K562 (cell line): ENCODE data around the gene PNPLA2. TPM values are rescaled to one million over a fixed set of nuclear protein-coding genes. Genes with fewer than 3 reads are reported as not detected.

Source experiments
- BCOR ChIP-seq: fragments of 450-650 bp; IDR thresholded peaks from 2 replicates; pipeline ENCODE4 v1.6.1; 2016
- CBX2 ChIP-seq: fragments of 200-600 bp; sonication (generic); IDR thresholded peaks from one replicate; pipeline ENCODE4 v1.6.1; 2012; ENCODE audit warnings: mild to moderate bottlenecking, low read length, inconsistent platforms; ENCODE audit not compliant: insufficient read depth, poor library complexity, severe bottlenecking
- GATA2 ChIP-seq: sonication (generic); formaldehyde crosslinking; IDR thresholded peaks from 2 replicates; pipeline ENCODE4 v1.4.0; 2020; ENCODE audit warnings: mild to moderate bottlenecking, missing genetic modification reagents
- HDAC1 ChIP-seq, 2 experiments: fragments of 450-650 bp; IDR thresholded peaks; 2 replicates each; pipeline ENCODE4 v1.6.1; 2016 to 2017; ENCODE audit warnings: inconsistent platforms in 1 of 2, mild to moderate bottlenecking in 1 of 2, moderate library complexity in 1 of 2
- MLX ChIP-seq, 2 experiments: fragments of 450-650 bp in 1 of 2; sonication (generic) in 1 of 2; formaldehyde crosslinking; conservative IDR thresholded peaks; 2 replicates each; pipeline versions ENCODE4 v1.4.0 to v1.8.1; 2020 to 2022; ENCODE audit warnings: mild to moderate bottlenecking in 1 of 2, missing genetic modification reagents in 1 of 2
- NBN ChIP-seq: fragments of 450-650 bp; IDR thresholded peaks from 2 replicates; pipeline ENCODE4 v1.6.1; 2016; ENCODE audit warnings: low read depth, mild to moderate bottlenecking
- PCBP1 ChIP-seq: fragments of 200-400 bp; formaldehyde crosslinking; IDR thresholded peaks from 2 replicates; pipeline ENCODE4 v1.6.1; 2018; ENCODE audit warnings: mild to moderate bottlenecking, low read depth, low read length; ENCODE audit not compliant: poor library complexity, severe bottlenecking
- POLR2G ChIP-seq: fragments of 200-400 bp; formaldehyde crosslinking; IDR thresholded peaks from 2 replicates; pipeline ENCODE4 v1.6.1; 2017; ENCODE audit warnings: low read depth, mild to moderate bottlenecking, antibody characterized with exemption, low read length, moderate library complexity
- PYGO2 ChIP-seq: fragments of 450-650 bp; IDR thresholded peaks from 2 replicates; pipeline ENCODE4 v1.6.1; 2016; ENCODE audit warnings: mild to moderate bottlenecking, missing genetic modification characterization, moderate library complexity, missing compliant biosample characterization
- SMARCC2 ChIP-seq: fragments of 450-650 bp; IDR thresholded peaks from 2 replicates; pipeline ENCODE4 v1.6.1; 2017; ENCODE audit warnings: antibody characterized with exemption, moderate library complexity, mild to moderate bottlenecking, low read depth
- THRA ChIP-seq: fragments of 450-650 bp; IDR thresholded peaks from 2 replicates; pipeline ENCODE4 v1.6.1; 2017; ENCODE audit warnings: mild to moderate bottlenecking, moderate library complexity
- ZC3H8 ChIP-seq: fragments of 450-650 bp; IDR thresholded peaks from 2 replicates; pipeline ENCODE4 v1.6.1; 2017
- ZFX ChIP-seq: sonication (generic); formaldehyde crosslinking; IDR thresholded peaks from 2 replicates; pipeline ENCODE4 v1.8.0; 2022; ENCODE audit warnings: mild to moderate bottlenecking, missing genetic modification reagents, moderate library complexity
- polyA plus RNA-seq, 8 experiments: library from polyadenylated mRNA; depleted of rRNA in 4 of 8; stranded (reverse) in 5 of 8; unstranded in 3 of 8; fragments of >200 nt; fragmentation: Nextera tagmentation in 2 of 8; fragmentation: Illumina TruSeq in 1 of 8; extraction: Ambion mirVana in 2 of 8; extraction: Trizol in 1 of 8; gene quantifications; 2 replicates each; pipeline versions ENCODE4 v1.2.1 to v1.2.3, GENCODE V29; 2011 to 2014; ENCODE audit warnings: inconsistent platforms in 1 of 8, missing spikeins in 1 of 8
- total RNA-seq, 7 experiments: library from RNA; depleted of rRNA in 6 of 7; stranded (reverse); fragments of >200 nt in 6 of 7; fragmentation: Illumina TruSeq in 2 of 7; extraction: Trizol in 2 of 7; gene quantifications; 2 replicates each; pipeline versions ENCODE4 v1.2.1 to v1.2.3, GENCODE V29; 2011 to 2021; ENCODE audit warnings: low replicate concordance in 1 of 7
- TF ChIP-seq, protein P1 (sequence below): fragments of 250-450 bp; sonication (Bioruptor Pico); IDR thresholded peaks from 2 replicates; pipeline ENCODE4 v1.8.0; 2022; ENCODE audit warnings: inconsistent platforms
- TF ChIP-seq, protein P2 (sequence below), 3 experiments: fragments of 200-800 bp in 1 of 3; sonication (Bioruptor generic) in 1 of 3; sonication (generic) in 1 of 3; formaldehyde crosslinking in 1 of 3; IDR thresholded peaks; 2 replicates each; pipeline versions ENCODE4 v1.6.1 to v1.8.0; 2016 to 2022; ENCODE audit warnings: mild to moderate bottlenecking in 2 of 3, missing compliant biosample characterization in 2 of 3, missing genetic modification characterization in 2 of 3, missing genetic modification reagents in 1 of 3
- TF ChIP-seq, protein P3 (sequence below): fragments of 200-400 bp; formaldehyde crosslinking; IDR thresholded peaks from 2 replicates; pipeline ENCODE4 v1.6.1; 2017; ENCODE audit warnings: mild to moderate bottlenecking, low read depth, low read length, moderate library complexity
- TF ChIP-seq, protein P4 (sequence below): fragments of 200-800 bp; sonication (Bioruptor generic); IDR thresholded peaks from 2 replicates; pipeline ENCODE4 v1.6.1; 2017; ENCODE audit warnings: missing genetic modification characterization, missing compliant biosample characterization

The PNPLA2 gene
- total and polyA plus RNA-seq, 9 of the 15 experiments (the other 6 are each of a cell fraction or from before 2014, with no cell fraction given) = 0.39 to 87.1 (median 8.4) TPM

- TF ChIP-seq, protein P1, sequence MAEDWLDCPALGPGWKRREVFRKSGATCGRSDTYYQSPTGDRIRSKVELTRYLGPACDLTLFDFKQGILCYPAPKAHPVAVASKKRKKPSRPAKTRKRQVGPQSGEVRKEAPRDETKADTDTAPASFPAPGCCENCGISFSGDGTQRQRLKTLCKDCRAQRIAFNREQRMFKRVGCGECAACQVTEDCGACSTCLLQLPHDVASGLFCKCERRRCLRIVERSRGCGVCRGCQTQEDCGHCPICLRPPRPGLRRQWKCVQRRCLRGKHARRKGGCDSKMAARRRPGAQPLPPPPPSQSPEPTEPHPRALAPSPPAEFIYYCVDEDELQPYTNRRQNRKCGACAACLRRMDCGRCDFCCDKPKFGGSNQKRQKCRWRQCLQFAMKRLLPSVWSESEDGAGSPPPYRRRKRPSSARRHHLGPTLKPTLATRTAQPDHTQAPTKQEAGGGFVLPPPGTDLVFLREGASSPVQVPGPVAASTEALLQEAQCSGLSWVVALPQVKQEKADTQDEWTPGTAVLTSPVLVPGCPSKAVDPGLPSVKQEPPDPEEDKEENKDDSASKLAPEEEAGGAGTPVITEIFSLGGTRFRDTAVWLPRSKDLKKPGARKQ (CRISPR knock-in tag) = no peak
- TF ChIP-seq ZC3H8 = no peak
- TF ChIP-seq MLX (CRISPR knock-in tag; conservative IDR thresholded peaks at IDR 0.05) = no peak
- peak; percentile 47; the same call in 1 of the 2 replicates for TF ChIP-seq POLR2G
- TF ChIP-seq, protein P2, sequence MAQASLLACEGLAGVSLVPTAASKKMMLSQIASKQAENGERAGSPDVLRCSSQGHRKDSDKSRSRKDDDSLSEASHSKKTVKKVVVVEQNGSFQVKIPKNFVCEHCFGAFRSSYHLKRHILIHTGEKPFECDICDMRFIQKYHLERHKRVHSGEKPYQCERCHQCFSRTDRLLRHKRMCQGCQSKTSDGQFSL (CRISPR knock-in tag; IDR thresholded peaks at IDR 0.05) = peak; percentile 64
- TF ChIP-seq, protein P2 (tag; IDR thresholded peaks at IDR 0.05) = peak in 1 of 2 experiments; percentile 88; a peak in 2 of 4 replicates
- TF ChIP-seq CBX2 = no peak
- TF ChIP-seq HDAC1 (IDR thresholded peaks at IDR 0.05) = peak in 1 of 2 experiments; percentile 54; a peak in 2 of 4 replicates
- no peak for TF ChIP-seq PYGO2 (tag)
- TF ChIP-seq, protein P3, sequence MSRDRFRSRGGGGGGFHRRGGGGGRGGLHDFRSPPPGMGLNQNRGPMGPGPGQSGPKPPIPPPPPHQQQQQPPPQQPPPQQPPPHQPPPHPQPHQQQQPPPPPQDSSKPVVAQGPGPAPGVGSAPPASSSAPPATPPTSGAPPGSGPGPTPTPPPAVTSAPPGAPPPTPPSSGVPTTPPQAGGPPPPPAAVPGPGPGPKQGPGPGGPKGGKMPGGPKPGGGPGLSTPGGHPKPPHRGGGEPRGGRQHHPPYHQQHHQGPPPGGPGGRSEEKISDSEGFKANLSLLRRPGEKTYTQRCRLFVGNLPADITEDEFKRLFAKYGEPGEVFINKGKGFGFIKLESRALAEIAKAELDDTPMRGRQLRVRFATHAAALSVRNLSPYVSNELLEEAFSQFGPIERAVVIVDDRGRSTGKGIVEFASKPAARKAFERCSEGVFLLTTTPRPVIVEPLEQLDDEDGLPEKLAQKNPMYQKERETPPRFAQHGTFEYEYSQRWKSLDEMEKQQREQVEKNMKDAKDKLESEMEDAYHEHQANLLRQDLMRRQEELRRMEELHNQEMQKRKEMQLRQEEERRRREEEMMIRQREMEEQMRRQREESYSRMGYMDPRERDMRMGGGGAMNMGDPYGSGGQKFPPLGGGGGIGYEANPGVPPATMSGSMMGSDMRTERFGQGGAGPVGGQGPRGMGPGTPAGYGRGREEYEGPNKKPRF = no peak
- TF ChIP-seq, protein P4, sequence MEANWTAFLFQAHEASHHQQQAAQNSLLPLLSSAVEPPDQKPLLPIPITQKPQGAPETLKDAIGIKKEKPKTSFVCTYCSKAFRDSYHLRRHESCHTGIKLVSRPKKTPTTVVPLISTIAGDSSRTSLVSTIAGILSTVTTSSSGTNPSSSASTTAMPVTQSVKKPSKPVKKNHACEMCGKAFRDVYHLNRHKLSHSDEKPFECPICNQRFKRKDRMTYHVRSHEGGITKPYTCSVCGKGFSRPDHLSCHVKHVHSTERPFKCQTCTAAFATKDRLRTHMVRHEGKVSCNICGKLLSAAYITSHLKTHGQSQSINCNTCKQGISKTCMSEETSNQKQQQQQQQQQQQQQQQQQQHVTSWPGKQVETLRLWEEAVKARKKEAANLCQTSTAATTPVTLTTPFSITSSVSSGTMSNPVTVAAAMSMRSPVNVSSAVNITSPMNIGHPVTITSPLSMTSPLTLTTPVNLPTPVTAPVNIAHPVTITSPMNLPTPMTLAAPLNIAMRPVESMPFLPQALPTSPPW = peak; percentile 91
- no peak for TF ChIP-seq THRA
- TF ChIP-seq GATA2 (CRISPR knock-in tag) = no peak
- TF ChIP-seq BCOR = no peak
- 0 out of 2 replicates have a peak, but pooled peaks have one; percentile 1 for TF ChIP-seq ZFX (CRISPR knock-in tag)
- peak; percentile 51 for TF ChIP-seq PCBP1
- TF ChIP-seq NBN = no peak
- no peak for TF ChIP-seq SMARCC2
Observed at GRCh38 chr11:795634-796564, 22.8 kb upstream of the PNPLA2 start (continued).
